Measurements from ENCODE around the gene PTPRCAP.
A peak's percentile ranks its signal among the peaks of the same experiment; 100 is the strongest.

The PTPRCAP gene

GRCh38 chr11:67398661-67399563 lies 38.6 kb downstream of the PTPRCAP start:
- Histone ChIP-seq H3K36me3 (ENCODE audit: insufficient read depth, low read length) (peaks cover 48% of the 10 kb centered on the region), H3K4me3 (no peak overlapping the region), H3K9me3 (ENCODE audit: low read depth, low read length) (no peaks in the 10 kb centered on the region), H3K27ac (no peak overlapping the region), H3K9ac (ENCODE audit: insufficient read length) (no peak overlapping the region)
- TF ChIP-seq FOXP2 (optimal IDR thresholded peaks at IDR 0.05; ENCODE audit: control extremely low read depth, extremely low read length, insufficient read depth) (no peak), EZH2 (IDR thresholded peaks at IDR 0.05) (no peak), POLR2AphosphoS5 (IDR thresholded peaks at IDR 0.05; ENCODE audit: borderline replicate concordance, low read depth, low read length) (no peak)
- no peak for DNase-seq (ENCODE audit: low read depth, low spot score)

GRCh38 chr11:67397986-67398660 lies 39.4 kb downstream of the PTPRCAP start:
- Histone ChIP-seq H3K9me3 (ENCODE audit: low read depth, low read length) (no peaks in the 10 kb centered on the region), H3K9ac (ENCODE audit: insufficient read length) (no peak overlapping the region), H3K36me3 (ENCODE audit: insufficient read depth, low read length) (peaks cover 54% of the 10 kb centered on the region), H3K27ac (no peak overlapping the region), H3K4me3 (no peak overlapping the region)
- TF ChIP-seq FOXP2 (optimal IDR thresholded peaks at IDR 0.05; ENCODE audit: control extremely low read depth, extremely low read length, insufficient read depth): no peak
- TF ChIP-seq POLR2AphosphoS5 (IDR thresholded peaks at IDR 0.05; ENCODE audit: borderline replicate concordance, low read depth, low read length): no peak
- TF ChIP-seq EZH2 (IDR thresholded peaks at IDR 0.05): no peak
- DNase-seq (ENCODE audit: low read depth, low spot score): no peak

GRCh38 chr11:67397536-67397935 lies 39.9 kb downstream of the PTPRCAP start:
- Histone ChIP-seq H3K9ac (ENCODE audit: insufficient read length) (no peak overlapping the region), H3K4me3 (no peak overlapping the region), H3K36me3 (ENCODE audit: insufficient read depth, low read length) (peaks cover 54% of the 10 kb centered on the region), H3K9me3 (ENCODE audit: low read depth, low read length) (no peaks in the 10 kb centered on the region), H3K27ac (no peak overlapping the region)
- TF ChIP-seq EZH2 (IDR thresholded peaks at IDR 0.05) (no peak), POLR2AphosphoS5 (IDR thresholded peaks at IDR 0.05; ENCODE audit: borderline replicate concordance, low read depth, low read length) (no peak), FOXP2 (optimal IDR thresholded peaks at IDR 0.05; ENCODE audit: control extremely low read depth, extremely low read length, insufficient read depth) (no peak)
- no peak for DNase-seq (ENCODE audit: low read depth, low spot score)

- DNase-seq (ENCODE audit: low read depth, low spot score): no peak
- no peak overlapping the region for H3K9ac ChIP-seq (ENCODE audit: insufficient read length)
- H3K27ac ChIP-seq: no peak overlapping the region
- H3K36me3 ChIP-seq (ENCODE audit: insufficient read depth, low read length): peaks cover 54% of the 10 kb centered on the region
- 0 out of 2 replicates have a peak, but pooled peaks have one; percentile 3 for TF ChIP-seq POLR2AphosphoS5 (IDR thresholded peaks at IDR 0.05; ENCODE audit: borderline replicate concordance, low read depth, low read length)
- TF ChIP-seq EZH2 (IDR thresholded peaks at IDR 0.05): no peak
- no peak for TF ChIP-seq FOXP2 (optimal IDR thresholded peaks at IDR 0.05; ENCODE audit: control extremely low read depth, extremely low read length, insufficient read depth)
- no peaks in the 10 kb centered on the region for H3K9me3 ChIP-seq (ENCODE audit: low read depth, low read length)
- no peak overlapping the region for H3K4me3 ChIP-seq
Observed at GRCh38 chr11:67396587-67397389, 40.7 kb downstream of the PTPRCAP start.

- no peak overlapping the region for H3K27ac ChIP-seq
Observed at GRCh38 chr11:67396259-67396581, 41.3 kb downstream of the PTPRCAP start.

GRCh38 chr11:67395555-67396258 lies 41.8 kb downstream of the PTPRCAP start:
- no peak overlapping the region for H3K9ac ChIP-seq (ENCODE audit: insufficient read length)
- no peak for TF ChIP-seq POLR2AphosphoS5 (IDR thresholded peaks at IDR 0.05; ENCODE audit: borderline replicate concordance, low read depth, low read length)
- no peak for TF ChIP-seq EZH2 (IDR thresholded peaks at IDR 0.05)
- TF ChIP-seq FOXP2 (optimal IDR thresholded peaks at IDR 0.05; ENCODE audit: control extremely low read depth, extremely low read length, insufficient read depth): no peak
- H3K36me3 ChIP-seq (ENCODE audit: insufficient read depth, low read length): peaks cover 54% of the 10 kb centered on the region
- H3K9me3 ChIP-seq (ENCODE audit: low read depth, low read length): no peaks in the 10 kb centered on the region
- DNase-seq (ENCODE audit: low read depth, low spot score): no peak
- H3K4me3 ChIP-seq: no peak overlapping the region
- H3K27ac ChIP-seq: no peak overlapping the region

More at GRCh38 chr11:67396259-67396581, 41.3 kb downstream of the PTPRCAP start:
- Histone ChIP-seq H3K9ac (ENCODE audit: insufficient read length) (no peak overlapping the region), H3K4me3 (no peak overlapping the region), H3K36me3 (ENCODE audit: insufficient read depth, low read length) (peaks cover 54% of the 10 kb centered on the region), H3K9me3 (ENCODE audit: low read depth, low read length) (no peaks in the 10 kb centered on the region)
- no peak for DNase-seq (ENCODE audit: low read depth, low spot score)
- TF ChIP-seq POLR2AphosphoS5 (IDR thresholded peaks at IDR 0.05; ENCODE audit: borderline replicate concordance, low read depth, low read length) (no peak), FOXP2 (optimal IDR thresholded peaks at IDR 0.05; ENCODE audit: control extremely low read depth, extremely low read length, insufficient read depth) (no peak), EZH2 (IDR thresholded peaks at IDR 0.05) (no peak)

GRCh38 chr11:67393990-67394389 lies 43.5 kb downstream of the PTPRCAP start:
- Histone ChIP-seq H3K27ac (no peak overlapping the region), H3K4me3 (no peak overlapping the region), H3K9me3 (ENCODE audit: low read depth, low read length) (no peaks in the 10 kb centered on the region), H3K36me3 (ENCODE audit: insufficient read depth, low read length) (peaks cover 44% of the 10 kb centered on the region), H3K9ac (ENCODE audit: insufficient read length) (no peak overlapping the region)
- DNase-seq (ENCODE audit: low read depth, low spot score): no peak
- TF ChIP-seq FOXP2 (optimal IDR thresholded peaks at IDR 0.05; ENCODE audit: control extremely low read depth, extremely low read length, insufficient read depth) (no peak), POLR2AphosphoS5 (IDR thresholded peaks at IDR 0.05; ENCODE audit: borderline replicate concordance, low read depth, low read length) (no peak), EZH2 (IDR thresholded peaks at IDR 0.05) (no peak)

Measured in SK-N-MC (cell line).